Measurements from ENCODE around the gene ENAH. TPM values are rescaled to one million over a fixed set of nuclear protein-coding genes. Genes with fewer than 3 reads are reported as not detected.

The ENAH gene
- total and polyA plus RNA-seq, 9 of the 15 experiments (the other 6 are each of a cell fraction or from before 2014, with no cell fraction given), result 0.03 to 1.2 (median 0.15) TPM

DNA sequence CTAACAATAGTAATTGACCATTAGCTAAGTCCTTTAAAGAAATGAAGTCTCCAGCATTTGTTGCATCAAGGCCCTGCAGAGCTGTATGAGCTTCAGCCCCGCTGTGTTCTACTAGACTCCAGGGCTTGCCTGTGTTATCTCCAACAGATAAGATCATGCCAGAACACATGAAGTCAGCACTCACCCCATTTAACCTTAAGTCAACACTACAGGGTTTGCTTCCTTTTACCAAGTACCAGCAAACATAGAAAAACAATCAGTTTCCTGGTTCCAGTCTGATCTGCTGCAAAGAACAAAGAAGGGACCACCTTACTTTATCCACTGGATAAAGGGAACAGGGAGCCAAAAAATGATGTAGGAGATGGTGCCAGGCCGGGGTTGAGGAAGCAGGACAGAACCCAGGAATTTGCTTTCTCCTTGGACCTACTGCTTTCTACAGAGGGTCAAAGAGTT lies 41.3 kb upstream of the ENAH start (continued):
- TF ChIP-seq HEY1 (CRISPR knock-in tag; IDR thresholded peaks at IDR 0.05; ENCODE audit: borderline replicate concordance) (no peak), U2AF1 (optimal IDR thresholded peaks at IDR 0.05; ENCODE audit: low read depth, low read length) (no peak), PHF21A (IDR thresholded peaks at IDR 0.05; ENCODE audit: borderline replicate concordance, low read depth) (no peak), DPF2 (IDR thresholded peaks at IDR 0.05) (no peak), ZC3H4 (CRISPR knock-in tag; IDR thresholded peaks at IDR 0.05; ENCODE audit: borderline replicate concordance) (no peak), HNRNPUL1 (IDR thresholded peaks at IDR 0.05; ENCODE audit: low read length) (no peak), XRCC4 (IDR thresholded peaks at IDR 0.05; ENCODE audit: extremely low read depth, insufficient read depth, insufficient read length) (no peak), SUPT5H (IDR thresholded peaks at IDR 0.05) (no peak), FOSL1 (tag; conservative IDR thresholded peaks at IDR 0.05) (0 out of 2 replicates have a peak, but pooled peaks have one; percentile 33), ZNF212 (CRISPR knock-in tag; IDR thresholded peaks at IDR 0.05) (no peak), ZNF561 (CRISPR knock-in tag; conservative IDR thresholded peaks at IDR 0.05) (no peak), COPS2 (conservative IDR thresholded peaks at IDR 0.05) (no peak), TRIM28 (IDR thresholded peaks at IDR 0.05) (no peak), ARID1B (IDR thresholded peaks at IDR 0.05) (no peak; the same call in 1 of the 2 replicates)
- TF ChIP-seq, protein P1, sequence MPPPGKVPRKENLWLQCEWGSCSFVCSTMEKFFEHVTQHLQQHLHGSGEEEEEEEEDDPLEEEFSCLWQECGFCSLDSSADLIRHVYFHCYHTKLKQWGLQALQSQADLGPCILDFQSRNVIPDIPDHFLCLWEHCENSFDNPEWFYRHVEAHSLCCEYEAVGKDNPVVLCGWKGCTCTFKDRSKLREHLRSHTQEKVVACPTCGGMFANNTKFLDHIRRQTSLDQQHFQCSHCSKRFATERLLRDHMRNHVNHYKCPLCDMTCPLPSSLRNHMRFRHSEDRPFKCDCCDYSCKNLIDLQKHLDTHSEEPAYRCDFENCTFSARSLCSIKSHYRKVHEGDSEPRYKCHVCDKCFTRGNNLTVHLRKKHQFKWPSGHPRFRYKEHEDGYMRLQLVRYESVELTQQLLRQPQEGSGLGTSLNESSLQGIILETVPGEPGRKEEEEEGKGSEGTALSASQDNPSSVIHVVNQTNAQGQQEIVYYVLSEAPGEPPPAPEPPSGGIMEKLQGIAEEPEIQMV (tag; conservative IDR thresholded peaks at IDR 0.05; ENCODE audit: low read depth), result peak; percentile 52; the same call in 1 of the 2 replicates
- TF ChIP-seq, protein P2, sequence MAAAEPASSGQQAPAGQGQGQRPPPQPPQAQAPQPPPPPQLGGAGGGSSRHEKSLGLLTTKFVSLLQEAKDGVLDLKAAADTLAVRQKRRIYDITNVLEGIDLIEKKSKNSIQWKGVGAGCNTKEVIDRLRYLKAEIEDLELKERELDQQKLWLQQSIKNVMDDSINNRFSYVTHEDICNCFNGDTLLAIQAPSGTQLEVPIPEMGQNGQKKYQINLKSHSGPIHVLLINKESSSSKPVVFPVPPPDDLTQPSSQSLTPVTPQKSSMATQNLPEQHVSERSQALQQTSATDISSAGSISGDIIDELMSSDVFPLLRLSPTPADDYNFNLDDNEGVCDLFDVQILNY (CRISPR knock-in tag; IDR thresholded peaks at IDR 0.05), result no peak
- TF ChIP-seq, protein P3, sequence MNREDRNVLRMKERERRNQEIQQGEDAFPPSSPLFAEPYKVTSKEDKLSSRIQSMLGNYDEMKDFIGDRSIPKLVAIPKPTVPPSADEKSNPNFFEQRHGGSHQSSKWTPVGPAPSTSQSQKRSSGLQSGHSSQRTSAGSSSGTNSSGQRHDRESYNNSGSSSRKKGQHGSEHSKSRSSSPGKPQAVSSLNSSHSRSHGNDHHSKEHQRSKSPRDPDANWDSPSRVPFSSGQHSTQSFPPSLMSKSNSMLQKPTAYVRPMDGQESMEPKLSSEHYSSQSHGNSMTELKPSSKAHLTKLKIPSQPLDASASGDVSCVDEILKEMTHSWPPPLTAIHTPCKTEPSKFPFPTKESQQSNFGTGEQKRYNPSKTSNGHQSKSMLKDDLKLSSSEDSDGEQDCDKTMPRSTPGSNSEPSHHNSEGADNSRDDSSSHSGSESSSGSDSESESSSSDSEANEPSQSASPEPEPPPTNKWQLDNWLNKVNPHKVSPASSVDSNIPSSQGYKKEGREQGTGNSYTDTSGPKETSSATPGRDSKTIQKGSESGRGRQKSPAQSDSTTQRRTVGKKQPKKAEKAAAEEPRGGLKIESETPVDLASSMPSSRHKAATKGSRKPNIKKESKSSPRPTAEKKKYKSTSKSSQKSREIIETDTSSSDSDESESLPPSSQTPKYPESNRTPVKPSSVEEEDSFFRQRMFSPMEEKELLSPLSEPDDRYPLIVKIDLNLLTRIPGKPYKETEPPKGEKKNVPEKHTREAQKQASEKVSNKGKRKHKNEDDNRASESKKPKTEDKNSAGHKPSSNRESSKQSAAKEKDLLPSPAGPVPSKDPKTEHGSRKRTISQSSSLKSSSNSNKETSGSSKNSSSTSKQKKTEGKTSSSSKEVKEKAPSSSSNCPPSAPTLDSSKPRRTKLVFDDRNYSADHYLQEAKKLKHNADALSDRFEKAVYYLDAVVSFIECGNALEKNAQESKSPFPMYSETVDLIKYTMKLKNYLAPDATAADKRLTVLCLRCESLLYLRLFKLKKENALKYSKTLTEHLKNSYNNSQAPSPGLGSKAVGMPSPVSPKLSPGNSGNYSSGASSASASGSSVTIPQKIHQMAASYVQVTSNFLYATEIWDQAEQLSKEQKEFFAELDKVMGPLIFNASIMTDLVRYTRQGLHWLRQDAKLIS (CRISPR knock-in tag; IDR thresholded peaks at IDR 0.05), result no peak
- TF ChIP-seq, protein P4, sequence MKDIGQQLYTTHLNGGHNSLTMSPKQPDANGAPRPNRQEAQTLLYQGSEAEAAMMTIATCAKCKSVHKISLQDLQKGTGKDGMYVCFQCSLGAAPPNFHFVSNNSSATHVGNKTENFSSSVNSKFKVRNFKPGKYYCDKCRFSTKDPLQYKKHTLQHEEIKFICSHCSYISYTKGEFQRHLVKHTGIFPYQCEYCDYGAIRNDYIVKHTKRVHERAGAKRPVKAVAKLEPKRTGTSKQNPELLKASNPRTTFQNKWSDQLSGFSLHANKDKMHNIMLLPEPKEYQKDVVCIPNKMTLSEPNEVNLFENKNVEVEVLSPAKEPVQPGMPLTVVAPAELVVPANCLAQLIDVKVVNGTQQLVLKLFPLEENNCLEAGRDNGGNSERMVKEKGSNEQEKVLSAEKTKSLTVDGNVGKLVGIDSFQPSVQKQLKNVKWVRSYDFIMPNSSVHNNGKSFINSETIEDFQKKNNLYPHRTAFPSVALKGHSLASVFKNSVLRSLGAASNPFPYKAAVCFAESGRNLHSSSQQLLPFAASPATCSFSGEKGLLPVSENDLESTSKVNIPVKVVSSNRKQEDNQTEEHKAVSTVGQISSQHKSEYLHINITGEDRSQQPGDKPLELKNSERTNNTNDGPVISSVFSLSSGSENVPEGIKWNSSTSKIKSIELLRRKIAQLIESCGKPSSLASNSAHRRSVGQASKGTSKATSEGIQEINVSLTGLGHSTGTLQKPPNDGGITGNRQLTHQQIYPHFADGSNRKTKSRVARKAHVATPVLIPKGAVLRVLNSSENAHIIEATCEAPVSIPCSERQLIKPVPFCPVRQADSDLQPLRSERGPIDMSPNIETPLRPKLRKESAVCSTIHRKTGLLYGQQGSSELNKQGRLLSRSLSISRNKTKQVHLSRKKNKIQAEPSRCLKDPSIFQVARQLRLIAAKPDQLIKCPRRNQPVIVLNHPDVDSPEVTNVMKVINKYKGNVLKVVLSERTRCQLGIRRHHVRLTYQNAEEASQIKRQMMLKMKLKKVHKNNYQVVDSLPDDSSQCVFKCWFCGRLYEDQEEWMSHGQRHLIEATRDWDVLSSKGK (CRISPR knock-in tag; IDR thresholded peaks at IDR 0.05), result no peak
- TF ChIP-seq, protein P5, sequence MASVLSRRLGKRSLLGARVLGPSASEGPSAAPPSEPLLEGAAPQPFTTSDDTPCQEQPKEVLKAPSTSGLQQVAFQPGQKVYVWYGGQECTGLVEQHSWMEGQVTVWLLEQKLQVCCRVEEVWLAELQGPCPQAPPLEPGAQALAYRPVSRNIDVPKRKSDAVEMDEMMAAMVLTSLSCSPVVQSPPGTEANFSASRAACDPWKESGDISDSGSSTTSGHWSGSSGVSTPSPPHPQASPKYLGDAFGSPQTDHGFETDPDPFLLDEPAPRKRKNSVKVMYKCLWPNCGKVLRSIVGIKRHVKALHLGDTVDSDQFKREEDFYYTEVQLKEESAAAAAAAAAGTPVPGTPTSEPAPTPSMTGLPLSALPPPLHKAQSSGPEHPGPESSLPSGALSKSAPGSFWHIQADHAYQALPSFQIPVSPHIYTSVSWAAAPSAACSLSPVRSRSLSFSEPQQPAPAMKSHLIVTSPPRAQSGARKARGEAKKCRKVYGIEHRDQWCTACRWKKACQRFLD (CRISPR knock-in tag; IDR thresholded peaks at IDR 0.05), result no peak
